Measurements from ENCODE around the gene SRSF3.
A peak's percentile ranks its signal among the peaks of the same experiment; 100 is the strongest.

Gene SRSF3

DNA sequence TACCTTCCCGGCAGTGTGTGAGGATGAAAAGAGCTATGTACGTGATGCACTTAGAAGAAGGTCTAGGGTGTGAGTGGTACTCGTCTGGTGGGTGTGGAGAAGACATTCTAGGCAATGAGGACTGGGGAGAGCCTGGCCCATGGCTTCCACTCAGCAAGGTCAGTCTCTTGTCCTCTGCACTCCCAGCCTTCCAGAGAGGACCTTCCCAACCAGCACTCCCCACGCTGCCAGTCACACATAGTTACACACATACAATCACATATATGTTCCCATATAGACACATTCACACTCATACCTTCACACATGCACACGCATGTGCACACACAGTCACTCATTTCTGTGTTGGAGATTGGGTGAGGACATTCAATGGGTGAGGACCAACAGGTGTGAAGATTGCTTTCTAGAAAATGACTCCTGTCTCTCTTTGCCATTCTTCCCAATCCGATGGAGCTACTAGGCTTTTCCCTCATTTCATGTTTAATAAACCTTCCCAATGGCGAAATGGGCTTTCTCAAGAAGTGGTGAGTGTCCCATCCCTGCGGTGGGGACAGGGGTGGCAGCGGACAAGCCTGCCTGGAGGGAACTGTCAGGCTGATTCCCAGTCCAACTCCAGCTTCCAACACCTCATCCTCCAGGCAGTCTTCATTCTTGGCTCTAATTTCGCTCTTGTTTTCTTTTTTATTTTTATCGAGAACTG lies 30.4 kb downstream of the SRSF3 start:
- no peak for DNase-seq

DNA sequence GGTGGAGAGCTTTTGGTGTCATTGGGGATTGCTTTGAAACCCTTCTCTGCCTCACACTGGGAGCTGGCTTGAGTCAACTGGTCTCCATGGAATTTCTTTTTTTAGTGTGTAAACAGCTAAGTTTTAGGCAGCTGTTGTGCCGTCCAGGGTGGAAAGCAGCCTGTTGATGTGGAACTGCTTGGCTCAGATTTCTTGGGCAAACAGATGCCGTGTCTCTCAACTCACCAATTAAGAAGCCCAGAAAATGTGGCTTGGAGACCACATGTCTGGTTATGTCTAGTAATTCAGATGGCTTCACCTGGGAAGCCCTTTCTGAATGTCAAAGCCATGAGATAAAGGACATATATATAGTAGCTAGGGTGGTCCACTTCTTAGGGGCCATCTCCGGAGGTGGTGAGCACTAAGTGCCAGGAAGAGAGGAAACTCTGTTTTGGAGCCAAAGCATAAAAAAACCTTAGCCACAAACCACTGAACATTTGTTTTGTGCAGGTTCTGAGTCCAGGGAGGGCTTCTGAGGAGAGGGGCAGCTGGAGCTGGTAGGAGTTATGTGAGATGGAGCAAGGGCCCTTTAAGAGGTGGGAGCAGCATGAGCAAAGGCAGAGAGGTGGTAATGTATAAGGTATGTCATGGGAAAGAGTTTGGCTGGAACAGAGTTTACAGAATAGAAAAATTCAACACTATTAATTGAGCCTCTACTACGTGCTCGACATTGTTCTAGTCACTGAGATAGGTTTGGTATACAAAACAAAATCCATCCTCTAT lies 31.2 kb downstream of the SRSF3 start:
- peak; percentile 74 for DNase-seq

DNA sequence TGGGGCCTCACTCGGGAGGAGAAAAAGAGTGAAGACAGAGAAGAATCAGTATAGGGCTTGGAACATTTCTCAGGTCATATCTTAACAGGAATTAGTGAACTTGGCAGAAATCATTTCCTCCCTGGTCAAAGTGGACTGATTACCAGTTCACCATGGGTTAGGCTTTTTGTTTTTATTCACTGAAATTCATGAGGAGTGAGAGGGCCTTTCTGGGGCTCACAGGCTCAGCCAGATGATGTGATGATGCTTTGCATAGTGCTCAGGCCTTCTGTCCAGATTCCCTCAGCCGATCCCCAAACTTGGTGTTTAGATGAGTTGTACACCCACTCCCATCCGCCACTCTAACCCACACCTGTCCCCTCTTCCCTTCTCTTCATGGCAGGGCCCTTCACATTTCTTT lies 32.5 kb downstream of the SRSF3 start:
- no peak for DNase-seq

DNA sequence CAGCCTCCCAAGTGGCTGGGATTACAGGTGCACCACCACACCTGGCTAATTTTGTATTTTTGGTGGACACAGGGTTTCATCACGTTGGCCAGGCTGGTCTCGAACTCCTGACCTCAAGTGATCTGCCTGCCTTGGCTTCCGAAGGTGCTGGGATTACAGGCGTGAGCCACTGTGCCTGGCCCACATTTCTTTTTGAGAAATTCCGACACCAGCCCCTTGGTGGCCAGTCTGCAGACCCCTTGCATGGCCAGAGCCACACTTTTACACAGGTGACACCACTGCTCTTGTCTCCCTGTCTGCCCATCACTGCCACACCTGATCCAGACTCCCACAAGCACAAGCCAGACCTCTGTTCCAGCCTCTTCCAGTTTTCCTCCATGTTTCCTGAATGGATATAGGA lies 33.0 kb downstream of the SRSF3 start:
- no peak for DNase-seq

DNA sequence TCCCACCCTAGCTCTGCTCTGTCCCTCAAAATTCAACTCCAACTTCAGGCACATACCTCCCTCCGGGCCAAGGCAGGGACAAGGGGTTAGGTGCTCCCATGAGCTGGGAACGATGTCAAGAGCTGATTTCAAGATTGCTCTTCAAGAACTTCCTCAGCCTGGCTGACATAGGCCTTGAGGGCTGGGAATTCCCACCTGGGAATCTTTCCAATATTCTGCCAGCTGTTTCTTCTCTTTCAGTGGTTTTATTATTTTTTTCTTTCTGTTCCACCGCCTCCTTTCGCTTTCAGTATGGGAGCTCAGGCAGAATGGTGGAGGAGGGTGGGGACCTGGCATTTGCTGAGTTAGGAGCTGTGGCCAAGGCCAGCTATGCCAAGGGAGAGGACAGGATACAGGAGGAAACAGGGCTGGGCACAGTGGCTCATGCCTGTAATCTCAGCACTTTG lies 33.7 kb downstream of the SRSF3 start:
- DNase-seq: no peak

DNA sequence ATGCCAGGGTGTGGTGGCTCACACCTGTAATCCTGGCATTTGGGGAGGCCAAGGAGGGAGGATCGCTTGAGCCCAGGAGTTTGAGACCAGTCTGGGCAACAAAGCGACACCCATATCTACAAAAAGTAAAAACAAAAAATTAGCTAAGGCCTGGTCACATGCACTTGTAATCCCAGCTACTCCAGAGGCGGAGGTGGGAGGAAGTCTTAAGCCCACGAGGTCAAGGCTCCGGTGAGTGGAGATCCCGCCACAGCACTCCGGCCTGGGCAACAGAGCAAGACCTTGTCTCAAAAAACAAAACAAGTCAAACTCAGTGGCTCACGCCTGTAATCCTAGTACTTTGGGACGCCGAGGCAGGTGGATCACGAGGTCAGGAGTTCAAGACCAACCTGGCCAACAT lies 35.6 kb downstream of the SRSF3 start:
- DNase-seq: no peak

DNA sequence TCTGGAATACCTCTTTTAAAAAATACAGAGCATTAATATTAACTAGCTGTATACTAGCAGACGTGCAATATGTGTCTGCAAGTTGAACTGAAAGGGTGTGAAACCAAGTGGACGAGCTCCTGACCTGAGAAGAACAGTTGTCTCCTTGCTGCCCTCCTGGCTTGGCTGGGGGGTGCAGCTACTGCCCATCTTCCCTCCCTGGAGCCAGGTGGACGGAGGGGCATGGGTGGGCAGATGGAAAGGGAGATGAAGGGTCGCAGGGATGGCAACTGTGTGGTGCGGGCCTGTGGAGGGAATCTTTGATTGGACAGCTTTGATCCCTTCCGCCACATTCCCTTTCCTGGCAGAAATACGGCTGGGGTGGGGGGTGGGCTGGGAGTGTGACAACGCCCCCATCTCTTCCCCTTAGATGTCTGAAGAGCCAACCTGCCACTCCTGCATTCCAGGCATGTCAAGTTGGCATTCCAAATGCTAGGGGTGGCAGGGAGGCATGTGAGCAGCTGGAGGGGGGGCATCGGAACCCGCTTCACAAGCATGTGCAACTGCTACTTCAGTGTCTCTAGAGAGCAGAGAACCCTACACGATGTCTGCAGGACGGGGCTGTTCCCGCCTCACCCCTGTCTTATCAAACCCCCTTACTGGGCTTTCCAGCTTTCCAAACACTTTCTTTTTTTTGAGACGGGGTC lies 37.3 kb downstream of the SRSF3 start:
- no peak for DNase-seq

DNA sequence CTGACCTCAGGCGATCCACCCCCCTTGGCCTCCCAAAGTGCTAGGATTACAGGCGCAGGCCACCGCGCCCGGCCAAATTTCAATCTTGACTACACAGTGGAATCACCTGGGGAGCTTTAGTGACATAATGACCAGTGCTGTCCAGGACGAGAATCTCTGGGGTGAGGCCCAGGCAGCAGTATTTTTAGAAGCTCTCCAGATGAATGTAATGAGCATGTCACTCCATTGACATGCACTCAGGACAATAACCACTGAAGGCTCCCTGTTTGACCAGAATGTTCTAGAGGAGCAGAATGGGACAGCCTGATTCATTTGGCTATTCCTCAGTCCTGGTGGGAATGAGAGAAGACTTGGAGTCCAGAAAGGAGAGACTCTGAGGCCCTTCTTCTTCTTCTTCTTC lies 39.2 kb downstream of the SRSF3 start:
- no peak for DNase-seq

DNA sequence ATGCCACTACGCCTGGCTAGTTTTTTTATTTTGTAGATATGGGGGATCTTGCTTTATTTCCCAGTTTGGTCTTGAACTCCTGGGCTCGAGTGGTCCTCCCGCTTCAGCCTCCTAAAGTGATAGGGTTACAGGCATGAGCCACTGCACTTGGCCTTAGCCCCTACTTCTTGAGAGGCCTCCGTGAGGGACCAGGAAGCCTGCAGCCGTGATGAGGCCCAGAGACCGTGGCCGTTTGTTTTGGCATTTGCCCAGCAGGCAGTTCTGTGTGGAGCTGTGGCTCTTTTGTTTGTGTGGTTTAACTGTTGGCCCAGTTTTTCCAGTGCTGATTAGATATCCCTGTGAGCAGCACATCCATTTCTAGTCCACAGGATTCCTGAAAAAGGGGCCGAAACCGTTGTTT lies 39.8 kb downstream of the SRSF3 start:
- peak; percentile 71 for DNase-seq

DNA sequence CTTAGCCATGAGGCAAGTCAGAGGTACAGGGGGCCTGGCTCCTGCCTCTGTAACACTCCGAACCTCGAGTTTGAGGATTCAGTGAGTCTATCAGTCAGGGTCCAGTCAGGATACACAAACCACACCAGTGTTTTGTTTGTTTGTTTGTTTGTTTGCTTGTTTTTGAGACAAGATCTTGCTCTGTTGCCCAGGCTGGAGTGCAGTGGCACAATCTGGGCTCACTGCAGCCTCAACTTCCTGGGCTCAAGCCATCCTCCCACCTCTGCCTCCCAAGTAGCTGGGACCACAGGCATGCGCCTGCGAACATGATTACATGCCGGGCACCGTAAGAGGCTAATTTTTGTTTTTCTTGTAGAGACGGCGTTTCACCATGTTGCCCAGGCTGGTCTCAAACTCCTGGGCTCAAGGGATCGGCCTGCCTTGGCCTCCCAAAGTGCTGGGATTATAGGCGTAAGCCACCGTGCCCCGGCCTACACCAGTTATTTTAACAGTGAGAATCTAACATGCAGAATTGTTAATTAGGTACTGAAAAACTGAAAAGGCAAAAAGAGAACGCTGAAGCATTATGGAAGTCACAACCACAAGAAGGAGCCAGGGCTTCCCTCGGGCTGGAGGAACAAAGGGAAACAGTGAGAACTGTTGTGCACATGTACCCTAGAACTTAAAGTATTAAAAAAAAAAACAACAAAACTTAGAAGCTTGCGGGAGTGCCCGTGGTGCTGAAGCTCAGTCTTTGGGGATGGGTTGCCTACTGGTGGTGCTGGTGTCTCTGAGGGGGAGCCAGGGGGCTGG lies 40.4 kb downstream of the SRSF3 start:
- no peak for DNase-seq

DNA sequence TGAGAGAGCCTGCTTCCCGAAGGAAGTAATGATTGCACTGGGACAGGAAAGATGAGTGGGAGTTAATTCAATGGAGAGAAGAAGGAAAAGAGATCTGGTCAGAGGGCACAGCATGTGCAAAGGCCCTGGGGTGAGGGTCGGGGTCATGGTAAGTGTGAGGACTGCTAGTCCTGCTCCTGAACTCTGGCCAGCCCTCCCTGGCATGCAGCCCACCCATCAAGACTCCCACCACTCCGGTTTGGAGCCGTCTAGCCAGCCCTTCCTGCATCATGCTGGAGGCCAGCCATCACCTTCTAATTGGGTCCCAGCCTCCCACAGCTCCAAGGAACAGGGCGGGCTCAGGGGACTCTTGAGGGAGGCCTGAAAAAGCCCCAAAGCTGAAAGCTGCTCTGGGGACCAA lies 42.1 kb downstream of the SRSF3 start:
- DNase-seq: no peak

DNA sequence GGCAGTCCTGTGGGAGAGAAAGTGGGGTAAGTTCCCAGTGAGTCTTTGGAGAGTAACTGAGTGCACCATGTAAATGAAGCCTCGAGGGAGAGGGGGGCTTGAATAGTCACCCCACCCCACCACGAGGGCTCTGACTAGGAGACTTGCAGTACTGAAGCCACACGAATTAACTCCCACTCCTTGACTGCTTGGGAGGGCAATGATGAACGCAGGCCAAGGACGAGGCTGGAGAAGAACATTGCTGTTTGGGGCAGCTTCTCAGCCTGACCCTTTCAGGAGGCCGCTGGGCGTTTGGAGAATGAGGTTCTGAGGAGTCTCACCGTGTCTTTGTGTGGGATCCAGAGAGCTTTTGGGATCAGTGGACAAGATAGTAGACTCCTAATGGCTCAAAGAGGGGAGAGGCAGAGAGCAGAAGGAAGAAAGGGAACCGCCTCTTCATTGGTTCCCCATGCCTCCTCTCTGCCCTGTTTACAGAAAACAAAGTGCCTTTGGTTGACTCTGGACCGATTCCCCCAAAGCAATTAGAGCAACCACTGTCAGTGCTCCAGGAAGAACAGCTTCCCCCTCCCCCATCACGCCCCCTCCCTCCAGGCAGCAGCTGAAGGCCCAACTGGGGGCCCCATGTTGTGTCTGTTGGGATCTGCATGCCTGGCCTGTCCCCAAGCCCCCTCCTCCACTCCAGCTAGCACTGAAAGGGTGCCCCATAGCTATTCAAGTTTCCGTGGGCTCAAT lies 42.7 kb downstream of the SRSF3 start:
- DNase-seq: no peak

DNA sequence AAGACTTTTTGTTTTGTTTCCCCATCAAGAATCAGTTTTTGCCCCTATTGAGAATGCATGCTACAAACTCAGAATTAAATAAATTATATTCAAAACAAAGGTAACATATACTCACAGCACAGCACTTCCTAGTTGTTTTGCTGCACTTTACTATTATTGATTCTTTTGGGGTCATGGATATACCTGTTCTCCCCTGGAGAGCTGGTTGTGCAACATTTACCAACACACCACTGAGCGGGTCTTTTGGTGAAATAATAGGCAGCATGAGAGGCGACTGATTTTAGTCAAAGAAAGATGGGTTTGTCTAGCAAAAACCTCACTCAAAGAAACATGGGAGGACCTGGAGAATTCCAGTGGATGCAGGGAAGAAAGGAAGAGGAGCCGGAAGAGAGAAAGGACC lies 44.4 kb downstream of the SRSF3 start:
- DNase-seq: no peak

DNA sequence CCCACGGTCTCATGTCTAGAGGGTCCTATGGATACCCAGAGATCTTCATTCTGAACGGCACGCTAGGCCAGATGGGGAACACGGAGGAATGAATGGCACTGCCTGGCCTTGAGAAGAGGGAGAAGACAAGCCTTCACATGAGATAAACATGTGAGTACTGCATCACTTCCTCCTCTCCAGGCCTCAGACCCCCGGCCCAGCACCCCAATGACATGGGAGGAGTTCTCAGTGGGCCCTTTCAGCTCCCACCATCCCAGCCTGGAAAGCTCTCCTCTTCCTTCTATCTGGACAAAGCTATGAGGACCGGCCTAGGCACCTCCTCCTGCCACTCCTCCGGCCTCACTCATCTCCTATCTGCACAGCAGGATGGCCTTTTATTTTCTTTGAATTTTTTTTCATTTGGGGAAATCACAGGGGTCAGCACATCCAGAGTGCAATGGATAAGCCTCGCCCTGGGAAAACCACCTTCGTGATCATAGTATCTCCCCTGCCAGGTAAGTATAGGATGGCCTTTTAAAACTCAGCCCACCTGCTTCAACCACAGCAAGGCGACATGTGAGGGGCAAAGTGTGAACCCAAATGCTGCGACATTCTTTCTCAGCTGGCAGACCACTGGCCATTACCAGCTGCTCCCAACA lies 45.1 kb downstream of the SRSF3 start:
- no peak for DNase-seq

DNA sequence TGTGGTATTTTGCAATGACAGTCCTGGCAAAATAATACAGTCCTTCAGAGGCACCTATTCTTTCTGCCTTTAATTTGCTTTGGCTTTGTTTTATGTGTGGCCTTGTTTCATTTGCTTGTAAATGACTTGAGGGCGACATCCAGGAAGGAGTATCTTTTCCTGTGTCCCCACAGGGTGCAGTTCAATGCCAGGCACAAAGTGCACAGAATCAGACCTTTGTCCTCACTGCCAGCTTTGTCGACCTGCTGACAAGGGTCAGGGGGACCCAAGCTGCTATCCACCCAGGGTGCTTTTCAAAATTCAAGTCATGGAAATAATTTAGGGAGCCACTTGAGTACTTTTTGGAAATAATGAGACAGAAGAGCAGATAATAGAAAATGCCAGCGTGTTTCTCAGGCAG lies 47.4 kb downstream of the SRSF3 start:
- no peak for DNase-seq

DNA sequence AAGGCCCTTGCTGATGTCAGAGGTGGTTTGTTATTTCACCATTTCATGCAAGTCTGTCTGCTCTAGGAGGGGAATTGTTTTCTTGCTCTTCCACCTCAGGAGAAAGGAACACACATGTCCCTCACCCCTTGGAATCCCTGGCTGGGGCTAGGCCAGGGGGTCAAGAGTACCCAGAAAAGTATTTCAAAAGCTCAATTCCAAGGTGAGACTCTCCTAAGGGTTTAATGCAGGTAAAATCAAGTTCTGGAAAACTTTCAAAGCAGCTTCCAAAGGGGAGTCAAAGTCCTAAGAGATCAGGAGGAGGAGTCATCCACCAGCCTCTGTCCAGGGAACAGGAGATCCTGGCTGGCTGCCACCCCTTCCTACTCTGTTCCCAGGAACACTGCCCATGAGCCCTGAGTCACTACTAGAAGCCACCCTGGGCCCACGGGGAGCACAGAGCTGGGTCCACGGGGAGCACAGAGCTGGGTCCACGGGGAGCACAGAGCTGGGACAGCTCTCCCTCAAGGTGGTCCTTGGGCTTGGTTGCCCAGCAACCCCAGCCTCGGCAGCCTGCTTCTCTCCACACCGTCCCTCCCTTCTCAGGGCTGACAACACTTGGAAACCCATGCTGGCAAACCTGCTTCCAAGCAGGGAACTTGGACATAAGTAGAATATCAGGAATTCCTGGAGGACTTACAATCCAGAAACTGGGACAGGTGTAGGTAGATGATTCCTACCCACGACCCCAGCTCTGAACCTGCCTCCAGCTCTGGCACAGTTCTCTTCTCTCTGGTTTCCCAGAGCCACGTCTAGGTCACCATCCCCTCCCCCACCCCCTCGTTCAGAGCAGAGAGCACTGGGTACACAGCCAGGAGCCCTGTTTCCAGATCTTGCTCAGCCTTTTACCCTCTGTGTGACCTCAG lies 49.0 kb downstream of the SRSF3 start:
- no peak for DNase-seq

DNA sequence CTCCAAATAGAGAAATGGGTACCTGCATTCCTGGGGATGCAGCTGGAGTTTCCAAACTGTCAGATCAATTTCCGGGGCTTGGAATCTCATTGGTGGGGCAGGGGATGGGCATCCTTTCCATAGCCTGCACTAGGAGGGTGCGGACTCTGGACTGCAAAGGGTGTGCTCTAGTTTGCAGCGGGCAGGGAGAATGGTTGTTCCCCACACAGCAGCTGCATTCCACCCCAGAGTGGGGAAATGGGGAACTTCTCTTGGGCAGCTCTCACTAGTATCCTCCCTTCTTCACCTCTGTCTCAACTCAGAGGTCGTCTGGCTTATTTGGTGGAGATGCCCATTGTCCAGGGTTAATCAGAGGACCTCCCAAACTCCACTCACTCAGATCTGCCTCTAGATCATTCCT lies 49.8 kb downstream of the SRSF3 start:
- no peak for DNase-seq

DNA sequence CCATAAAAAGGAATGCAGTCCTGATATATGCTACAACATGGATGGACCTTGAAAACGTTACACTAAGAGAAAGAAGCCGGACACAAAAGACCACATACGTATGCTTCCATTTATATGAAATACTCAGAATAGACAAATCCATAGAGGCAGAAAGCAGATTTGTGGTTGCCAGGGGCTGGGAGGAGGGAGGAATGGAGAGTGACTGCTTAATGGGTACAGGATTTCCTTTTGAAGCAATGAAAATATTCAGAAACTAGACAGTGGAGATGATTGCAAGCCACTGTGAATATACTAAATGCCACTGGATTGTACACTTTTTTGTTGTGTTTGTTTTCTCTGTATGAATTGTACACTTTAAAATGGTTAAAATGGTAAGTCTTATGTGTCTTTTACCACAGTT lies 54.9 kb downstream of the SRSF3 start:
- no peak for DNase-seq

DNA sequence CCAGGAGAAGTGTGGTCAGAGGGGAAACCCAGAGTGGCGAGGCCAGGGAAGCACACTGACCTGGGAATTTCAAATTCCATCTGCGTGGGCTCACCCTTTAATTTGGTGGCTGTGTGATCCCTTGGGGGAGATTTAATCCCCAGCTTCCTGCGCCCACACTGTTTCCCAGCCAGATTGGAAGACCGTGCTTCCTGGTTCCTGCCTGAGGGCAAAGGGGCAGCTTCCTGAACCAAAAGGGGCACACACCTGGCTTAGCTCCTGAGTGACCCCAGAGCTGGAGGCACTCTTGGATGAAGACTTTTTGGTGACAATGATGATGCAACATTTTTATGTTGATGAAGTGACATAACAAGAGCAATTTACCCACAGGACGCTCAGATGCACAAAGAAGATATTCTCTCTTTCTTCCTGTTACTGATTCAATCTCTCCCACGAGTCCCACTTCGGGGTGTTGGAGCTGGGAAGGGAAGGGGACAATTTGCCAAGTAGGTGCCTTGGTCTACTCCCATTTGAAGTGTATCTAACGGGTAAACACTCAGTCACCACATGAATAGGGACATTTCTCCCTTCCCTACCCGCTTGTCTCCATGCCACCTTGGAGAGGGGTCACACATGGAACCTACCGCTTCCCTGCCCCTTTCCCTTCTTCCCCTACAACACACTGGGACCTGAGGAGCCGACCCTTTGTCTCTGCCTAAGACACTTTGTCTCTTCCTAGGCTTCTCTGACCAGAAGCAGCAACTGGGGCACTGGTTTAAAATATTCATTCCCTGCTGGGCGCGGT lies 55.7 kb downstream of the SRSF3 start:
- DNase-seq: no peak

DNA sequence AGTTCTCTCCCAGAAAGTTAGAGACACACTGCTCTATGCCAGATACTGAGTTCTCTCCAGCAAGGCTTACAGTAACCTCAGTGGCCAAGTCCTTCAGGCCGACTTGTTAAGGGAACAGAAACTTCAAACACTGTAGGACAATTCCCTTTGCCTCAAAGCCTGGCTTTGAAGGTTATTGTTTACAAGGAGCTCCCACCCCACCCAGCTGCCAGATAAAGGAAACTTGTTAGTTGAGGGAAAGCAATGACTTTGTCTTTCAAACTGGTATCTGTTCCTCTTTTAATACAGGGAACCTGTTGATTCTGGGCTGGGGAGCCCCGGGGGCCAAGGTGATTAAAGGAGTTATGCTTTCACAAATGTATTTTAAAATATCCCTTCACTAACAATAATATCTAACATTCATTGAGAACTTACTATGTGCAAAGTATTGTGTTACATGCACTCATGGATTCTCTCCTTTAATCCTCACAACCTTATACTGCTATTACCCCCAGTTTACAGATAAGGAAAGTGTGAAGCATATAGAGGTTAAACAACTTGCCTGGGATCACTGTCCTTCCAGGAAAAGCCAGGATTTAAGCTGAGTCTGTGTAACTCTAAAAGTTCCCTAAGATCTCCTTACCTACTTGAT lies 56.8 kb downstream of the SRSF3 start:
- no peak for DNase-seq
